ENCODE data around the gene PRKAR1B.

PRKAR1B gene

GRCh38 chr7:572416-573268 is 154.4 kb downstream of the PRKAR1B start:
- DNase-seq (ENCODE audit: low read depth in 2 of 2) = no peak

GRCh38 chr7:571718-572415 is 155.2 kb downstream of the PRKAR1B start:
- DNase-seq (ENCODE audit: low read depth in 2 of 2) = no peak

- no peak for DNase-seq (ENCODE audit: low read depth in 2 of 2)
Observed at GRCh38 chr7:571096-571717, 155.9 kb downstream of the PRKAR1B start.

- DNase-seq (ENCODE audit: low read depth in 2 of 2) = no peak
Observed at GRCh38 chr7:570801-571070, 156.3 kb downstream of the PRKAR1B start.

GRCh38 chr7:569996-570800 is 156.9 kb downstream of the PRKAR1B start:
- DNase-seq (ENCODE audit: low read depth in 2 of 2) = no peak

- no peak for DNase-seq (ENCODE audit: low read depth in 2 of 2)
Observed at GRCh38 chr7:569071-569855, 157.8 kb downstream of the PRKAR1B start.

GRCh38 chr7:568031-568951 is 158.8 kb downstream of the PRKAR1B start:
- no peak for DNase-seq (ENCODE audit: low read depth in 2 of 2)

GRCh38 chr7:567305-567883 is 159.7 kb downstream of the PRKAR1B start:
- no peak for DNase-seq (ENCODE audit: low read depth in 2 of 2)

DNA sequence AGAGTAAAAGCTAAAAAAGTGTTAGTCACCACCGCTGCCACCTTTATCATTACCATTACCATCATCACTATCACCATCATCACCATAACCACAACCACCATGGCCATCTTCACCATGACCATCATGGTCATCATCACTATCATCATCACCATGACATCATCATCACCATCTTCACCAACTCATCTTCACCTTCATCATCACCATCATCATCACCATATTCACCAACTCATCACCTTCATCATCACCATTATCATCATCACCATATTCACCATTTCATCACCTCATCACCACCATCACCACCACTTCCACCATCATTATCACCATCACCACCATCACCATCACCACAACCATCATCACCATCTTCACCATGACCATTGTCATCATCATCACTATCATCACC is 161.0 kb downstream of the PRKAR1B start:
- DNase-seq (ENCODE audit: low read depth in 2 of 2) = no peak

DNA sequence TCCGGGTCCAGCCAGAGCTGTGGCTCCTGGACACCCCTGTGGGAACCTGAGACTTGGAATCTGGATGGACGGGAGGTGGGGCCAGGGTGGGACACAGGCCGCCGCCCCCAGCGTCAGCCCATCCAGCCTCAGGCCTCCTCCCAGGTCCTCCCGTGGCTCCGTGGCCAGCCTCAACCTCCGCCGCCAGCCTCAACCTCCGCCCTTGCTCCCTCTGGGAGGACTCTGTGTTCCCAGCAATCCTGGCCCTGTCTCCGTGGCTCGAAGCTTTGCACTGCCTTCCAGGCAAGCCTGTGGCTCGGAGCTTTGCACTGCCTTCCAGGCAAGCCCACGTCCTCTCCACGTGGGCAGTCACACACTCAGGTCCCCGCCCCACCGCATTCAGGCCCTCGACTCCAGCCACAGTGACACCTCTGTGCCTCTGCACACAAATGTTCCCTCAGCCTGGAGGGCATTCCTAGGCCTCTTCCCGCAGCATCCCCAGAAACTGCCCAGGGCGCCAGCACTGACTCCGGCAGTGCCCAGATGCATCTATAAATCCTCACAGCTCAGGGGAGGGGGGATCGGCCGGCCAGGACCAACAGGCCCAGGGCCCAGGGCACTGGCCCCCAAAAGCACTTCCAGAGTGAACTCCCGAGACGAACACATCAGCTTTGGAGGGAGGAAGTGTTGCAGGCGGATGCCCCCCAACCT is 162.8 kb downstream of the PRKAR1B start:
- DNase-seq (ENCODE audit: low read depth in 2 of 2) = no peak

DNA sequence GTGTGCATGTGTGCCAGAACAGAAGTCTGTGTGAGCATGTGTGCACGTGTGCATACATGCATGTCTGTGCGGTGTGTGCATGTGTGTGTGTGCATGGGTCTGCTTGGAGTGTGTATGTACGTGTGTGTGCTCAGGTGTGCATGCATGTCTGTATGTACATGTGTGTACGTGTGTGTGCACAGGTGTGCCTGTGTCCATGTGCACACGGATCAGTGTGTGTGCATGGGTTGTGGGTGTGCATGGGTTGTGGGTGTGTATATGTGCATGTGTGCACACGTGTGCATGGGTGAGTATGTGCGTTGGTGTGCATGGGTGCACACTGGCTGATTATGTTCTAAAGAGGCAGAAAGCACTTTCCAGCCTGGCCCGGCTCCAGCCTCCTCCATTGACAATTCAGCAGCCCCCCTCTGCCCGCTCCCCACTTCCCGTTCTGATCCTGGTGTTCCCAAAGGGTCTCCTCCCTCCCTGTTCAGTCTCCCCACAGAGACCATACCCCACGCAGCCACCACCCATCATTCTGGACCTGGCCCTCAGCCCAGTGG is 163.4 kb downstream of the PRKAR1B start:
- DNase-seq (ENCODE audit: low read depth in 2 of 2) = no peak

GRCh38 chr7:562789-563628 is 164.1 kb downstream of the PRKAR1B start:
- no peak for DNase-seq (ENCODE audit: low read depth in 2 of 2)

- DNase-seq (ENCODE audit: low read depth in 2 of 2) = no peak
Observed at GRCh38 chr7:562374-562675, 164.8 kb downstream of the PRKAR1B start.

DNA sequence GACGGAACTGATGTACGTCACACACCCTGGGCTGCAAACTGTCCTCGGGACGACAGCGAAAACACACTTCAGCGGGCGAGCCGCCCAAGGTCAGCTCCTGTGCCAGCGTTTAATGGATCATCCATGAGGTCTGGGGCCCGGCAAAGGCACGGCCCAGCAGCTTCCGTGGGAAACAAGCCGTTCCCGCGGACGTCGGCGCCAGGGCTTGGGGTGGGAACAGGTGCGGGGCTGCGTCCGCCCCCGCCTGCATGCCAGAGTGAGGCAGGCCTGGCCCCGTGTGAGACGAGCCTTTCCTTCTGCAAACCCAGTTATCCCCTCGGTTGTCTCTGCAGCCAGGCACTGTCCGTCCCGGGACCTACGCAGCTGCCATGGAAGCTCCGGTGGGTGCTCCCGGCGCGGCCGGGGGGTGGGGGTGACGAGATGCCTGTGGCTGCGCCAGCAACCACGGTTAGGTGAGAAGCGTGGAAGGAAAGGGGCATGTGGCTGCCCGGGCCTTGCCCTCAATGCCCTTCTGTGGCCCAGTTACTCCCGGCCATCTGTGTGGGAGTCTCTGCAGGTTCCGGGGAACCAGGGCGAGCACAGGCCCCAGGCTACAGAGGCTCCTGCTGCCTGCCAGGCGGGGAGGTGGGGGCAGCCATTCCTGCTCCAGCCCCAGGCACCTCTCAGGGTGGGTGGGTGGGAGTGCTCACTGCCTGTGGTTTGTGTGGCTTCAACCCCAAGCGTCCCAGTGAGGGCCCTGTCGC is 165.3 kb downstream of the PRKAR1B start:
- DNase-seq (ENCODE audit: low read depth in 2 of 2) = no peak

GRCh38 chr7:560966-561630 is 166.0 kb downstream of the PRKAR1B start:
- DNase-seq (ENCODE audit: low read depth in 2 of 2) = no peak

GRCh38 chr7:559396-559705 is 167.7 kb downstream of the PRKAR1B start:
- DNase-seq (ENCODE audit: low read depth in 2 of 2) = no peak

DNA sequence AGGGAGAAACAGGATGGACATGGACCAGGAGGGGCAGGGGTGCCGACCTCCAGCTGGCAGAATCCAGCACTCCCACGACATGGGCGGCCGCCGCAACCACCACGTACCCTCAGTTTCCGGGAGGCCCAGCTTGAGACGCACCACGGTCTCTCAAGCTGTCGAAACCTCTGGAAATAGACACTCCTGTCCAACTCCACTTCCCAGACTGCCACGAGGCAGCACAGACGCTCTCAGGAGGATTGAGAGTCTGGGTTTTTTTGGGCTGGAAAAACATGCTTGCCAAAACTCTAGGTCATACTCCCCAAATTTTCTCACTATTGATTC is 169.6 kb downstream of the PRKAR1B start:
- DNase-seq (ENCODE audit: low read depth in 2 of 2) = no peak

Data from fibroblast of skin of left biceps (primary cell).